ENCODE measurements around the gene CCK.
A peak's percentile ranks its signal among the peaks of the same experiment; 100 is the strongest.

The CCK gene

DNA sequence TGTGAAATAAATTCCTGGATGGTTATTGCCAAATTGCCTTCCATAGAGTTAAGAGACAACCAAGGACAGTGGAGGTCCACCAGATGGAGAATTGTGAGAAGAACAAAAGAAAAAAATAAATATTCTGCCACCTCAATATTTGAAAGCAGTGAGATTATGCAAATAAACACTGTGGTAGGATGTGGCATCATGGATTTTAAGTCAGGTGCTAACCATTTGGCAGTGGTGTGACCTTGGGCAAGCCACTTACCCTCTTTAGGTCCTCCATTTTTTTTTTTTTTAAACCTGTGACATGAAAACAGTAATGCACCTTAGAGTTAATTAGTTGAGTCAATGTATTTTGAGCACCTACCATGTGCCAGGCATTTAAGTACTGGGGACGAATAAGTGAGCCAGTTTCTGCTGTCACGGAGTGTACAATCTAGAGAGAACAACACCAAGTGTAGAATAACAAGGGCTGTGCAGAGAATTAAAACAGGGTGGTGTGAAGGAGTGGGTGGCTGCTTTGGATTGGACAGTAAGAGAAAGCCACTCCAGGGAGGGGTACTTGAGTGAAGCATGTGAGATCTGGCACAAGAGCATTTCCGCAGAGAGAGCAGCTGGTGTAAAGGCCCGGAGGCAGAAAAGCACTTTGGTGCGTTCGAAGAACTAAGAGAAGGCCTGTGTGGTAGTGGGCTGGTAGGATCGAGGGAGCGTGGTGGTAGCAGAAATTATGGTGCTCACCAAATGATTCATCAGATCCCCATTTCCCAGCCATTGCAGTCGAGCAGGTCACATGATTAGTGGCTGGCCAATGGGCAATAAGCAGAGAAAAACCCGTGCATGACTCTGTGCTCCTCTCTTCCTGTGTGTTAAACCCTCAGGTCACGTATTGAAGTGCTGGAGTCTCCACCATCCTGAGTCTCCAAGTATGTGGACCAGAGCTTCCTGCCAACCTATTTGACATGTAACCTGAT lies 39.2 kb downstream of the CCK start:
- DNase-seq = no peak

DNA sequence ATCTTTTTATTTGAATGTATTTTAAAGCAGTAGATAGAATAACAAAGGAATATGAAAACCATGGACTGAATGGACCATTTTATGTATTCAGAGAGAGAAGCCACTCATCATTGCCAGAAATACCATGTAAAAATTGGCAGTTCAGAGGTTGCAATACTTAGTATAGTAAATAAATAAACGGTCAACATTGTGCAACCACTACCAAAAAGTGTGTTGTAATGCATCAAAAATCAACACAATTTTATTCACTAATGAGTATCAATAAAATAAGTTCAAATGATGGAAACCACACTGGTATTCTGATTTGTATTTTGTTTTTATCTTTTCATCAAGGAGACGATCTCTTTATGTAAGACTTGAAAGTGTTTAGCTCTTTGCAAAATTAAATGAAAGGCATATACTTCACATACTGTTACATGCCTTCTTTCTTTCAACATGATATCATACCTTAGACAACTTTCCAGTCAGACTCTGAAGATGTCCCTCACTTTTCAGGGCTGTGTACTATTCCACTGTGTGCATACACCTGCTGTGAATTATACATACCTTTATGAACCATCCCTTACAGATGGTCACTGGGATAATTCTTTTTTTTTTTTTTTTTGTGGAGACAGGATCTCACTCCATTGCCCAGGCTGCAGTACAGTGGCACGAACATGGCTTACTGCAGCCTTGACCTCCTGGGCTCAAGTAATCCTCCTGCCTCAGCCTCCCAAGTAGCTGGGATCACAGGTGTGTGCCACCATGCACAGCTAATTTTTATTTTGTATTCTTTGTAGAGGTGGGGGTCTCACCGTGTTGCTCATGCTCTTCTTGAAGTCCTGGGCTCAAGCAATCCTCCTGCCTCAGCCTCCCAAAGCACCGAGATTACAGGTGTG lies 40.3 kb downstream of the CCK start:
- no peak for DNase-seq

DNA sequence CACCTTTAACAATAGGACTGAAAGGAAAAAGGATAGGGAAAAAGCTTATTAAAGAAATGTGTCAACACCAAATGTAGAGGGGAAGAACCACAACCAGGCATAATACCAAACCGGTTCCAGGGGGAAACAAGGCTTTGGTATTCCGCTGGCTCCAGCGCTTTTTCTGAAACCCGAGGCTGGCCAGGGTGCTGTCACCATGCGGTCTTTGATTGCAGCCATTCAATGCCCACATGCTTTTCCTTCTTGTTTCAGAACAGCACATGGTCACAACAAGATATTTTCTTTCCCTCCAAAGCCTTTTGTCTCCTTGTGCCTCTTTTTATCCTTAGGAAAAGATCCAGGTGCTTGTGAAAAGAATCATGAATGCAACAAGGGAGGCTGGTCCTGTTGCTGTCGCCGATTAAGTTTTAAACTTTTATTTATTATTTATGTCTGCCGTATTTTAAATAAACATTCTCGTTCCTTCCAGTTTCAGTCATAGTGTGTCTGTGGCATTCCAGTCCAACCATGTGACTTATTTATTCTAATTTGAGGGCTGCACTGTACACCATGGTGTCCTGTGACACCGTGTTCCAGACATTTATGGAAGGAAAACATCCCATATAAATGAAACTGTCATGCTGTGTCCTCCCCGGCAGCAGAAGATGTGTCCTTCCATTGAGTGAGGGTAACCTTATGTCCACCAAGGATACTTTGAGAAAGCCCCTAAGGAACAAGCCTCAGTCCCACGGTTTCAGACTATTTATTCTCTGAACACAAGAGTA lies 41.1 kb downstream of the CCK start:
- DNase-seq = no peak

DNA sequence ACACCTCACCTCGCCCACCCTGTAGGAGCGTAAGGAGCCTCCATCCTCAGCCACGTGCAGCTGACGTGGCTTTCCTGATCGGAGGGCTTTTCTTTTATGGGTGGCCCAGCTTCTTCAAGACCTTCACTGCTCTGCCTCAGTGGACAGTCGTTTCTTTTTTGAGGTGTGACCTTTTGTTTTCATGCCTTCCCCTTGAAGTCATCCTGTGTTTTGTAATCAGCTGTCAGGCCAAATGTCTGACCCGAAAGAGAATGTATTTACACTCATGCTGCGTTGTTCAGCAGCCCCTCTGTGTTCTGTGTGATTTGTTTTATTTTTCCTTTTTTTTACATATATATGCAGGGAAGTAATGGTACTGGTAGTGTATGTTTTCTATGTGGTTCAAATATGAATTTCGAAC lies 41.8 kb downstream of the CCK start:
- no peak for DNase-seq

DNA sequence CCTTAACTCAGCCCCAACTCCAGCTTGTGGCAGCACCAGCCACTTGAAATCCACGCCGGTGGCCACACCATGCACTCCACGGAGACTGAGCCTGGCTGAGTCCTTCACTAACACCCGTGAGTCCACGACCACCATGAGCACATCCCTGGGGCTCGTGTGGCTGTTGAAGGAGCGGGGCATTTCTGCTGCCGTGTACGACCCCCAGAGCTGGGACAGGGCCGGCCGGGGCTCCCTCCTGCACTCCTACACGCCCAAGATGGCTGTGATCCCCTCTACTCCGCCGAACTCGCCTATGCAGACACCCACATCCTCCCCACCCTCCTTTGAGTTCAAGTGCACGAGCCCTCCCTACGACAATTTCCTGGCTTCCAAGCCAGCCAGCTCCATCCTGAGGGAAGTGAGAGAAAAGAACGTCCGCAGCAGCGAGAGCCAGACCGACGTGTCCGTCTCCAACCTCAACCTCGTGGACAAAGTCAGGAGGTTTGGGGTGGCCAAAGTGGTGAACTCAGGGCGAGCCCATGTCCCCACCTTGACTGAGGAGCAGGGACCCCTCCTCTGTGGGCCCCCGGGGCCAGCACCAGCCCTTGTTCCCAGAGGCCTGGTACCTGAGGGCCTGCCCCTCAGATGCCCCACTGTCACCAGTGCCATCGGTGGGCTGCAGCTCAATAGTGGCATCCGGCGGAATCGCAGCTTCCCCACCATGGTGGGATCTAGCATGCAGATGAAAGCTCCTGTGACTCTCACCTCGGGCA lies 42.9 kb downstream of the CCK start:
- DNase-seq = no peak

DNA sequence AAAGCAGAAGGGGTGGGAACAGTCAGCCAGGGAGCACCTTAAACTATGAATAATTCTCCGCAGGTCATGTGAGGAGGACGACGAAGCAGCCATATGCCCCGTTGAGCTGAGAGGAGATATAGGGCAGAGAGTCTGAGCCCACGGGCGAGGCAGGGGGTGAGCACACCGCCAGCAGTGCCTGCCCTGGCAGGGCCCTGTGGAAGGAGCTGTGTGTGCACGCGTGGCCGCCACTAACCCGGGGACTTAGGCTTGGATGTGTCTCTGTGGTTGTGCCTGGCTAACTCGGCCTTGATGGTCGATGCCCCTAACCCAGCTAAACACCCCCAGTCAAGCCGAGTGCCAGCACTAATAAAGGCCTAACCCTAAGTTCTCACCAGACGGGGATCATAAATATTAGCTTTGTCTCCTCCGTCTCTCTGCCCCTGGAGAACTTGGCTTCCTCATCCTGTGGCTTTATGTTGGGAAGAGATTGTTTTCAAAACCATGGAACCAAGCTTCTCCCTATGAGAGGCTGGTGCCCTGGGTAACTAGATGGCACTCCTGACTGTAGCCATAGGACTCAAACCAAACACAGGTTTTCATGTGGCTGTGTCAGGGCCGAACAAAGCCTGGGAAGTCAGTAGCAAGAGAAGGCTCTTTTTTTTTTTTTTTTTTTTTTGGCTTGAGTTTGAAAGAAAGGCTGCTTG lies 45.4 kb downstream of the CCK start:
- no peak for DNase-seq

DNA sequence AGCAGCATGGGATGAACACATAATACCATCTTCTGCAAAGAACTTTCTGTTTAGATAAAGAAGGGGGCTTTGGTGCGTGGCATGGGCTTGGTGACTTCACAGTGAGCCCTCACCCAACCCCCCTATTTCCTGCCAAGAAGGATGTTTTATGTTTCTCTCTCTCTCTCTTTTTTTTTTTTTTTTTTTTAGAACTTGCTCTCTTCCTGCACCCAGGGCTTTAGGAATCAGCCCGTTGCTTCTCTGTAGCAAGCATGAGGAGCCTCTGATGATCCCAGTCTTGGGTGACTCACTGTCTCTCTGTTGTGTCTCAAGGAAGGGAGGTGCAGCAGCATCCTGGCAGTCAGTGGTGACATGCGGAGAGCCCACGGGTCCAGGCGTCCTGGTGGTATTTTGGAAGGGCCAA lies 49.1 kb downstream of the CCK start:
- DNase-seq = peak in 1 of 51 donors; percentile 38

DNA sequence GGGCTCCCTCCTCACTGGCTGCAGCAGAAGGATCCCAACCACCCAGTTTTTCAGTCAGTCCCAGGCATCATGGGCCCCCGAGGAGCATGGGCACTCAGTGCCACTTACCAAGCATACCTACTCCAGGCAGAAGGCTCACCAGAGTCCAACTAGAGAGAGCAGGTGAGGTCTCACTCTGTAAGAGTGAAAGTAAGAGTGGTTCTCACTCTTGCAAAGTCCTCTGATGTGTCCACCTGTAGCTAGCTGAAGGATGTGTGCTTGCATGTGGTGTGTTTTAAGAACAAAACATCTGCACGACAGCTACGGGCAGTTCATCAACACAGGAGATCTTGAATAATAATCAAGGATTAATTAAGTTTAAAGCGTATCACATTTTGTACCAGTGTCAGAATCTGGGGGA lies 49.7 kb downstream of the CCK start:
- no peak for DNase-seq

DNA sequence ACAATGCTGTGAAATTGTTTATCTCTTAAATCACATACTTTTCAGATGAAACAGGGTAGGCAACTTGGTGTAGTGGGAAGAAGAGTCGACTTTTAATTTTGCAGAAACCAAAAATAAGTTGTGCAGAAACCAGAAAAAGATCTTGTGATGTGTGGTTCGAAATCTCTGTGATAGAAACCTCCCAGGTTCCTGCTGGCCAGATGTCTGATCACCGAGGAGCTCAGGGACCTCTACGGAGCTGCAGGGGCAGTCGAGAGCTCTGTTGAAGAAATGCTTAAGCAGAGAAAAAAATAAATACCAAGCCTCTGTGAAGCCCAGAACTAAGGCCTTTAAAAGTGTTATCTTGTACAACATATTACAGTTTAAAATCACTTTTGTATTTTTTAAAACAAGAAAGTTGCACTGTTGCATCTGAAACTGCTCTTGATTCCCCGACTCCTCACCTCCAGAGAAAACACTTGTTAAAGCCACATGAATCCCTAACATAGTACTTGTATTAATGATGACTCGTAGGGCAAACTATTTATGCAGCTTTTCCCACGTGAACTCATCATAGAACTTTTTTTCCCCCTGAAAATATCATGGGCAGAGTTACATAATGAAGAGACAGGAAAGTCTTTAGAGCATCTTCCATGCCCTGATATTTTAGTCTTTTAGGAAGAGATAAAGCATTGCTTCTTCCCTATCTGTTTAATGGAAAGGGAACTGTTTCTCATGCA lies 51.3 kb downstream of the CCK start:
- DNase-seq = no peak

DNA sequence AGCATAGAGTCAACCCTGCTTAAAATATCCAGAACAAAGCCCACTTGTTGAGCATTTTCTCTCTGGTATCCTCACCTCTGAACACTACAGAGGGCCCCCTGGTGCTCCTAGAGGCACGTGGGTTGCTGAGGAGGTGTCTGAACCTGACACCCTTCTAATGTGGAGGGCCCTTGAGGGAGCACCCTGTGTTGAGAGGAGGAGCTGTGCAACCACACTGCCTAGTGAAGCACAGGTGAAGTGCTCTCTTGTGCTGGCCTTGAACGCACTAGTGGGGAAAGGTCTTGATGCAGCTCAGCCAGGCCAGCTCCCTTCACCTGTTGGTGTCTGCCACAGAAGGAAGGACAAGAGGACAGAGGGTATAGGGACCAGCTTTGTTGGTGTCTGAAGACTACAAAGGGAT lies 51.9 kb downstream of the CCK start:
- DNase-seq = no peak

DNA sequence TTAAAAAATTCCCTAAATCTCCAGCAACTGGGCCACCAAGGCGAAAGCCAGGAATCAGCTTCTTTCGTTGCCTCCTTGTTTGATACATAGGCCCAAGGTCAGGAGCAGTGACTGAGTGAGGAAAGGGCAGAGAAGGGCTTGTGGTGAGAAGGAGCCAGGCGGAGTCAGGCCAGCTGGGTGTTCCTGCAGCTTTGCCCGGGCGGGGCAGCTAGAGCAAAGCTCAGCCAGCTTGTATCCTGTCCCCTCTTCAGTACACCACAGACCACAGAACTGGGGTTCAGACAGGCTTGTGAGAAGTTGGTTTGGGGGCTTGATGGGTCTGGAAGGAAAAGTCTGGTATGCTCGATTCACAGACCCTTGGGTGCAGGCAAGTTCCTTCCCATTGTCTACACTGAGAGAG lies 52.6 kb downstream of the CCK start:
- DNase-seq = no peak

DNA sequence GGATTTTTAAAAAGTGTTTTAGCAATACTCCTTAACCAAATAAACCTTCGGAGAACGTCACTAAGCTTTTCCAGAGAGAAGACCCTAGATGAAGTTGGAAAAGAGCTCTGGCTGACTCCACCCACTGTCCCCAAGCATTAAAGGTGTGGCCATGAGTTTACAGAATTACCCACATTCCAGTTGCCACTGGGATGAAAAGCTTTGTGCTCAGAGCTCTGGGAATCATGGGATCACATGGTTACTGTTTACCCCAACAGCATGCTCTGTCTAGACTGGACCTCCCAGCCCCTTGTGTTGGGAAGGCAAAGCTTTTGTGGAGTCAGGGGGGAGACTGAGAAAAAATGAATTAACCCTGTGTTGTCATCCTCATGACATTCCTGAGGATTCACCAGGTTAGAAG lies 55.3 kb downstream of the CCK start:
- no peak for DNase-seq

DNA sequence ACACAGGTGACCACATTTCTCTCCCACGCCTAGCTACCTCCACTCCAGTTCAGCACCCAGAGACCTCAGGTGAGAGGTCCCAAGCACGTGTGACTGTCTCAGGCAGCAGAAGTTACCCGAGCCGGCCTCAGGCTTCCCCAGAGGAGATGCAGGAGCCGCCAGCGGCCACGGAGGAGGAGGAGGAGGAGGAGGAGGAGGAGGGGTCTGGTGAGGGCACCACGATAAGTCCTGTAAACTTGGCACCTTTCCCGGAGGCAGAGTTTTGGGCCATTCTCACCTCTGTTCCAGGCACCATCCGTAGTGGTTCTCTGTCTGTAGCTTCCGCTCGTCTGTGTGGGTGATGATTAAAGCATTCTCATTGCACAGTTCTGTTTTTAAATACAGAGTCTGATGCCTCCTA lies 56.1 kb downstream of the CCK start:
- DNase-seq = no peak

Measured in hypothalamus (tissue), 51 donors.